ENCODE measurements around the gene FOSL2. TPM values are rescaled to one million over a fixed set of nuclear protein-coding genes. Genes with fewer than 3 reads are reported as not detected.

Gene FOSL2
- total RNA-seq, 2 donors from 2014 or later = 66.6 to 140 TPM

GRCh38 chr2:28420722-28421121 lies 28.1 kb downstream of the FOSL2 start:
- no peak for ATAC-seq
- no peak for DNase-seq
- intact Hi-C loops (cut with DNase I) = no loop called here

DNA sequence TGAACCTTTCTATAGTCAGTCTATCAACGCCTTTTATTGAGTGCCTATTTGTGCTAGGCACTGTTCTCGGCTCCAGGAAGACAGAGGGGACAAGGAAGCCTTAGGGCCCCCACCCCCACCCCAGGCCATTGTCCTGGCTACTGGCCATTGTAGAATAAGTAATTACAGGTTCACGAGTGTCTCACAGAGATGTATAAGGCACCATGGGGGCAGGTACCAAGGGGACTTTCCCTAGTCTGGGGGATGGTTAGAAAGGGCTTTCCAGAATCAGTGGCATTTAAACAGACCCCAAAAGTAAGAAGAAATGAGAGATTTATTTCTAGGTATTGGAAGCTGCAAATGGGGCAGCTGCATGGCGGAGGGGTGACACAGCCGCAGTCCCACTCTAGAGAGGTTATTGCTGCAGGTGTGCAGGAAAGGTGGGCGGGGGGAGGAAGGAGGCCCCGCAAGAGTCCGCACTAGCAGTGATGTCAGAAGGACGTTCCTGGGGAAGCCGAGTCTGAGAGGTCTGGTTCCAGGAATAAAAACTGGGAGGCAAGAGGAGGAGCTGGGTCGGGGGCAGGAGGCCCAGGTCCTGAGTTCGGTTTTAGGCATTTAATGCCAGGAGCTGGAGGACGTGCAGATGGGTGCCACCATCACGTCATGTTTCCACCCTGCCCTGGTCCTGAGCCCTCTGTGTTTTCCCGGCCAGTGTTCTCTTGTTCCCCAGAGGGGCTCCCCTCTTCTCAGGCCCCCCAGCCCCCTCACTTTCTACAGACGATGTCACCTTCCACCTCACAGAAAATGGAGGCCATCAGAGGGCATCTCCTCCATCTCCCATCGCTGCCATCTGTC lies 30.5 kb downstream of the FOSL2 start:
- intact Hi-C loops (cut with DNase I) = no loop called here
- DNase-seq (no peak), ATAC-seq (peak; percentile 5 to 7)

DNA sequence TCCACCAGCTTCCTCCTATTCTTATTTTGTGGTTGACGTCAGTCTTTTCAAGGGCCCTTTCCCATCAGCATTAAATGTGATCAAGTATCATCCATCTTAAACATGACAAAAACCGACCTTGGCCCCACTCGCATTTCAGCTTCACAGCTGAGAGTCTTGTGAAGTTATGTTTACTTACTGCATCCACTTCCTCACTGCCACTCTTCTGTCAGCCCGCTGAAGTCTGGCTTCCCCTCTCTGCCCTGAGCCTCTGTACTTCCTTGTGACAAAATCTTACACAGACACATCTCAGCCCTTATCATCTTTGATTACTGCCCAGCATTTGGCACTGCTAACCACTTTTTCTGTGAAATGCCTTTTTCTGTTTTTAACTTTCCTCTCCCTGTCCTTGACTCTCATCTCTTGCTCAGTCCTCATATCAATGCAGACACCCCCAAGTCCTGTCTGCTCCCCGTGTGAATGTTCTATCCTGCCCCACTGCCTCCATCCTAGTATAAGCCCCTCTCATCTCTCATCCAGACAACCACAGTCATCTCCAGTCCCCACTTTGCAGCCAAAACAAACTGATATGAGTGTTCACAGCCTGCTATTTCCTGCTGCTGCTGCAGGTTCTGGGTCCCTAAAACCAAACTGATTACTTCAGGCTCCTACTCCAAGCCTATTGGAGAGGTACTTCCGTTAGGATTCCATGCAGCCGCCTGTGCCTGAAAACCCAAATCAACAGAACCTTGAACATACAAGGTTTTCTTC lies 31.4 kb downstream of the FOSL2 start:
- no peak for DNase-seq
- intact Hi-C loops (cut with DNase I) = no loop called here
- ATAC-seq = peak; percentile 27 to 46

GRCh38 chr2:28424799-28425463 lies 32.3 kb downstream of the FOSL2 start:
- intact Hi-C loops (cut with DNase I) = no loop called here
- DNase-seq (no peak), ATAC-seq (no peak)

GRCh38 chr2:28425464-28425835 lies 32.8 kb downstream of the FOSL2 start:
- ATAC-seq (no peak), DNase-seq (no peak)
- intact Hi-C loops (cut with DNase I) = no loop called here

DNA sequence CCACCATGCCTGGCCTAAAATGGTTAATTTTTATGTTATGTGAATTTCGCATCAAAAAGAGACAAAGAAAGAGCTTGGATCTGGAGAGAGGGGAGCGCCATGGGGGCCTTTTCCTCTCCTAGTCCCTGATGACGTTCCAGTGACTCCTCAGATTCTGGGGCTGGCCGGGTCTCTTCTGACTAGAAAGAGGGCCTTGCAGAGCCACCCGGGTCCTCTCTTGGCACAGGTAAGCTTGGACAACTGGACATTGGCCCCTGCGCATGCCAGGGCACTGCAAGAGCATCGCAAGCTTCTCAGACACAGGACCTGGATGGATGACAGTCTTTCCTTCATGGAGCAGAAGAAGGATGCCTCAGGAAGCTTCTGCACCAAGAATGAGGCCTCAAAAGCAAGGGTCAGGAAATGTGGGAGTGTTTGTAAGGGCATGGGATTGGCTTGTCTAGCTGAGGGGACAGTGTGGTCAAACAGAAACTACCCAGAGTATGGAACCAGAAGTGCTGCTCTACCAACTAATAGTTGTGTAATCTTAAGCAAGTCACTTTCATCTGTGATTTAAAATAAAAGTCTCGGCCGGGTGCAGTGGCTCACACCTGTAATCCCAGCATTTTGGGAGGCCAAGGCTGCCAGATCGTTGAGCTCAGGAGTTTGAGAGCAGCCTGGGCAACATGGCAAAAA lies 35.2 kb downstream of the FOSL2 start:
- intact Hi-C loops (cut with DNase I) = no loop called here
- DNase-seq = no peak
- no peak for ATAC-seq

DNA sequence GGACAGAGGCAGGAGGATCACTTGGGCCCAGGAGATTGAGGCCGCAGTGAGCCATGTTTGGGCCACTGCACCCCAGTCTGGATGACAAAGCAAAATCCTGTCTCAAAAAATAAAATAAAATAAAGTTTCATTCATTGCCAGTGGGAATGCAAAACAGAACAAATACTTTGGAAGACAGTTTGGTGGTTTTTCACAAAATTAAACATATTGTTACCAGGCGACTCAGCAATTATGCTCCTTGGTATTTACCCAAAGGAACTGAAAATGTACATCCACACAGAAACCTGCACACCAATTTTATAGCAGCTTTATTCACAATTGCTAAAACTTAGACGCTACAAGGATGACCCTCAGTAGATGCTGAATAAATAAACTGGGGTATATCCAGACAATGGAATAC lies 35.8 kb downstream of the FOSL2 start:
- ATAC-seq = no peak
- DNase-seq = no peak
- intact Hi-C loops (cut with DNase I) = no loop called here

GRCh38 chr2:28429636-28430376 lies 37.1 kb downstream of the FOSL2 start:
- ATAC-seq (peak in 1 of 2 donors; percentile 5), DNase-seq (no peak)
- intact Hi-C loops (cut with DNase I) = no loop called here

DNA sequence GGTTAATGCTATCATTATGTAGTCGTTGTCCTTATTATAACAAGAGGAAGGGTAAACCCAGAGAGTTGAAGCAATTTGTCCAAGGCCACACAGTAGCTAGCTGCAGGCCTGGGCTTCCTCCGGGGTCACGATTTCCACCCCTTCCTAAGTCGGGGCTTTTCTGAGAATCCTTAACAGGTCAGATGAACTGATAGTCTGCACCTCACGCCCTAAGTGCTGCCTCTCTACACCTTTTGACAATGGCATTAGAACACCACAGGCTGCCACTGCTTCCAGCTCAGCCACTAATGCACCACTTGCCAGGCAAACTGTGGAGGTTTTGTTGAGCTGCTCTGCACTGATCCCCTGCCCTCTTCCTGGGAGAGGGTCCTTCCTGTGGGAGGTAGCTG lies 37.7 kb downstream of the FOSL2 start:
- ATAC-seq (no peak), DNase-seq (no peak)
- intact Hi-C loops (cut with DNase I) = no loop called here

DNA sequence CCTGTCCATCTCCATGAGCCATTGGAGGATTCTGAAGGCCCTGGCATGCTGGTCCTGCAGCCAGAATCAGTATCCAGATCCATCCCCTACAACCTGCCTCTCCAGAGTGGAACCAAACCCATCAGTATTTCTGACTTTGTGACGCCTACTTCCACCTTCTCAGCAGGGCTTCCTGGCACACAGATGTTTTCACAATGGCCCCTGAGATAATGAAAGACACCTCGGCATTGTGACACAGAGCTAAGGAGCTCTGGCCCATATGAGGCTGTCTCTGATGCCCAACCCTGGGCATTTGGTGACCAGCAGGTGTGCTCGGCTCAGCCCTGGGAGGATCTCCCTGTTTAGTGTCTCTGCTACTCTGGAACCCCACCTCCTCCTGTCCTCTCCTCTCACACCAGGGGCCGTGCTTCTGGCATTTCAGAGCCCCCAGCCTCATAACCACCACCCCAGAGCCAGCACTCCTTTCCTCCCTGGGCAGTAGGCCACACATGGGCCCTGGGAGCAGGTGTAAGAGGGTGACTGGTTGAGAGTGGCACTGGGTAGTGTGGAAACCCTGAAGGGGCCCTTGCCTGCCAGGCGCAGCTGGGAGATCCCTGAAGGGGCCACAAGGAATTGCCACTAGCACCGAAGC lies 38.2 kb downstream of the FOSL2 start:
- no peak for DNase-seq

GRCh38 chr2:28431741-28432140 lies 39.1 kb downstream of the FOSL2 start:
- intact Hi-C loops (cut with DNase I) = no loop called here
- DNase-seq (no peak), ATAC-seq (no peak)

More for the DNA sequence above, 38.2 kb downstream of the FOSL2 start:
- peak in 1 of 2 donors; percentile 3 for ATAC-seq
- intact Hi-C loops (cut with DNase I) = no loop called here

DNA sequence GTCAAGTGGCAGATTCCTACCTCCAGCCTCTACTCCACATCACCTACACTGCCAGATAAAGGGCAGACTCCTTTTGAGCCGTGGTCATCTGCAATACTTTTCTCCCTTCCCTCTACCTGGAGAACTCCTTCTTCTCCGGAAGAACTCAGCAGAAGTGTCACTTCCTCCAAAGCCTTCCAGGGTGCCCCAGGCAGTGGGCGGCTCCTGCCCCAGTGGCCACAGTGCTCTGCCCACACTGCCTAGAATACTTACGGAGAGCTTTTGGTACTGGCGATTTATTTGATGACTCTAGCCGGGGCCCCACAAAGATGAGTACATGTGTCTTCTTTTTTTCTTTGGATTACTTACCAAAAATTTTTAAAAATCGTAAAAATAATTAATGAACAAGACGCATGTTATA lies 39.7 kb downstream of the FOSL2 start:
- DNase-seq (no peak), ATAC-seq (no peak)
- intact Hi-C loops (cut with DNase I) = no loop called here

DNA sequence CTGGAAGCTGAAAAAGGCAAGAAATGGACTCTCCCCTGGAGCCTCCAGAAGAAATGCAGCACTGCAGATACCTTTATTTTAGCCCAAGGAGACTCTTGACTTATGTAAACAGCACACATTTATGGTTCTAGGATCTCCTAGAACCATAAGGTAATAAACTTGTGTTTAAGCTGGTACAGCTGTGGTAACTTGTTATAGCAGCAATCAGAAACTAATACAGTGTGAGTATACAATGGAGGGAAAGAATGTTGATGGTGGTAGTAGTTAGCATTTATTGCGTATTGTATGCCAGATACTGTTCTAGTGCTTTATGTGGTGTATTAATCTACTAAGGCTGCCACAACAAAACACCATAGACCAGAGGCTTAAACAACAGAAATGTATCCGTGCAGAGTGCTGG lies 40.6 kb downstream of the FOSL2 start:
- ATAC-seq (no peak), DNase-seq (no peak)
- intact Hi-C loops (cut with DNase I) = no loop called here

- DNase-seq = no peak
- no peak for ATAC-seq
- intact Hi-C loops (cut with DNase I) = no loop called here
Measured at GRCh38 chr2:28433935-28434599, 41.4 kb downstream of the FOSL2 start.

GRCh38 chr2:28434600-28434989 lies 41.9 kb downstream of the FOSL2 start:
- ATAC-seq (no peak), DNase-seq (no peak)
- intact Hi-C loops (cut with DNase I) = no loop called here

- ATAC-seq (no peak), DNase-seq (no peak)
- intact Hi-C loops (cut with DNase I) = no loop called here
Measured at GRCh38 chr2:28435241-28435640, 42.6 kb downstream of the FOSL2 start.

DNA sequence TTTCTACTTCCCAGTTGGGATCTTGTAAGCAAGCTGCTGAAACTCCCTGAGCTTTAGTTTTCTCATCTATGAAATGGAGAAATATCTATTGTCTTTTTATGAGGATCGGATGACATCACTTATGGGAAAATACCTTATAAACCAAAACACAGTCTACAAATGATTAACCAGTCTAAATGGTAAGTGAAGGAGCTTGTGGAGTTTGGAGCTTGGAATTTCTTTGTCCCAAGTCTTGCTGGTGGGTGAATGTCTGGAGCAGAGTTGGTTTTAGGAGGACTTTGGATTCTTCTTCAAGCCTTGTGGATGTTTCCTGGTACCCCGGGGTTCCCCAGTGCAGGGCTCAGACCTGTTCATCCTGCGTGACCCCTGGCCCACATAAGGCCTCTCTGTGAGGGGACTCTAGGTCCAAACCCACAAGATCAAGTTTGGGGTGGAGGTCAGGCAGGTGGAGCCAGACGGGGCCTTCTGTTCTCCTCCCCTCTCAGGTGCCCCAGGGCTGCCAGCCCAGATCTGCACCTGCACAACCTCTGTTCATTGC lies 43.2 kb downstream of the FOSL2 start:
- ATAC-seq (no peak), DNase-seq (no peak)
- intact Hi-C loops (cut with DNase I) = no loop called here
